ENCODE measurements around the gene PRSS58. TPM values are rescaled to one million over a fixed set of nuclear protein-coding genes. Genes with fewer than 3 reads are reported as not detected.

PRSS58 gene, protein sequence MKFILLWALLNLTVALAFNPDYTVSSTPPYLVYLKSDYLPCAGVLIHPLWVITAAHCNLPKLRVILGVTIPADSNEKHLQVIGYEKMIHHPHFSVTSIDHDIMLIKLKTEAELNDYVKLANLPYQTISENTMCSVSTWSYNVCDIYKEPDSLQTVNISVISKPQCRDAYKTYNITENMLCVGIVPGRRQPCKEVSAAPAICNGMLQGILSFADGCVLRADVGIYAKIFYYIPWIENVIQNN
- total RNA-seq: not detected

- H3K4me1 Mint-ChIP-seq: no peaks in the 10 kb centered on the region
- ChIA-PET CTCF (interaction anchor here (0.5 kb wide), 1 partner anchor 1659 kb away, joined by 3 read pairs; no protein-coding TSS in a partner anchor), POLR2A (no interaction called here)
- no peak within 1 kb of the TSS for H3K4me3 Mint-ChIP-seq
- no peaks in the 10 kb centered on the region for H3K36me3 Mint-ChIP-seq (ENCODE audit: low read depth)
- no peak within 1 kb of the TSS for H3K27ac Mint-ChIP-seq
- no peak for DNase-seq
- H3K27me3 Mint-ChIP-seq: peaks cover 3% of the 10 kb centered on the region
- peaks cover 4% of the 10 kb centered on the region for H3K9me3 Mint-ChIP-seq
These were observed at the start of gene PRSS58 for GRCh38 chr7:142257958-142258357. Gene PRSS58 (minus strand): TSS chr7:142258058. CDS start chr7:142257707, 351 bp downstream.

GRCh38 chr7:142307246-142307900 is 49.5 kb upstream of the PRSS58 start:
- no peaks in the 10 kb centered on the region for H3K36me3 Mint-ChIP-seq (ENCODE audit: low read depth)
- H3K27me3 Mint-ChIP-seq: peaks cover 1% of the 10 kb centered on the region
- H3K4me3 Mint-ChIP-seq: no peak overlapping the region
- POLR2A ChIA-PET: no interaction called here
- CTCF ChIA-PET: no interaction called here
- no peaks in the 10 kb centered on the region for H3K9me3 Mint-ChIP-seq
- H3K4me1 Mint-ChIP-seq: peaks cover 2% of the 10 kb centered on the region
- no peak for DNase-seq
- no peak overlapping the region for H3K27ac Mint-ChIP-seq

- Mint-ChIP-seq H3K27me3 (peaks cover 7% of the 10 kb centered on the region), H3K36me3 (ENCODE audit: low read depth) (no peaks in the 10 kb centered on the region), H3K4me3 (no peak overlapping the region), H3K4me1 (peaks cover 23% of the 10 kb centered on the region), H3K9me3 (no peaks in the 10 kb centered on the region), H3K27ac (no peak overlapping the region)
- ChIA-PET POLR2A (interaction anchor here (0.7 kb wide), 1 partner anchor 24 kb away, joined by 3 read pairs; no protein-coding TSS in a partner anchor), CTCF (interaction anchor here (0.9 to 1.9 kb wide), 5 partner anchors 9 to 328 kb away, joined by 3 to 7 read pairs (median 4); no protein-coding TSS in a partner anchor)
- peak; percentile 33 for DNase-seq
These were observed 45.8 kb upstream of the PRSS58 start for GRCh38 chr7:142303650-142304049.

- H3K4me1 Mint-ChIP-seq: peaks cover 23% of the 10 kb centered on the region
- no peak overlapping the region for H3K4me3 Mint-ChIP-seq
- H3K9me3 Mint-ChIP-seq: no peaks in the 10 kb centered on the region
- H3K36me3 Mint-ChIP-seq (ENCODE audit: low read depth): no peaks in the 10 kb centered on the region
- no peak overlapping the region for H3K27ac Mint-ChIP-seq
- H3K27me3 Mint-ChIP-seq: peaks cover 13% of the 10 kb centered on the region
- CTCF ChIA-PET: interaction anchor here (0.9 kb wide), 1 partner anchor 12 kb away, joined by 3 read pairs; no protein-coding TSS in a partner anchor
- POLR2A ChIA-PET: no interaction called here
- no peak for DNase-seq
These were observed 44.2 kb upstream of the PRSS58 start for GRCh38 chr7:142301923-142302550.

- Mint-ChIP-seq H3K36me3 (ENCODE audit: low read depth) (no peaks in the 10 kb centered on the region), H3K4me3 (peak overlapping the region; percentile 48), H3K4me1 (peaks cover 23% of the 10 kb centered on the region), H3K27me3 (peaks cover 13% of the 10 kb centered on the region), H3K9me3 (no peaks in the 10 kb centered on the region), H3K27ac (peak overlapping the region; percentile 79)
- no peak for DNase-seq
- ChIA-PET CTCF (interaction anchor here (0.9 to 1.0 kb wide), 2 partner anchors 116 to 510 kb away, joined by 3 read pairs; no protein-coding TSS in a partner anchor), POLR2A (no interaction called here)
These were observed 43.4 kb upstream of the PRSS58 start for GRCh38 chr7:142301299-142301698.

GRCh38 chr7:142300689-142301088 is 42.8 kb upstream of the PRSS58 start:
- DNase-seq: peak; percentile 52
- Mint-ChIP-seq H3K4me1 (peaks cover 23% of the 10 kb centered on the region), H3K36me3 (ENCODE audit: low read depth) (no peaks in the 10 kb centered on the region), H3K27me3 (peaks cover 16% of the 10 kb centered on the region), H3K9me3 (no peaks in the 10 kb centered on the region), H3K4me3 (peak overlapping the region; percentile 48), H3K27ac (peak overlapping the region; percentile 79)
- POLR2A ChIA-PET: no interaction called here
- CTCF ChIA-PET: interaction anchor here (0.9 to 1.0 kb wide), 2 partner anchors 115 to 510 kb away, joined by 3 read pairs; no protein-coding TSS in a partner anchor

DNA sequence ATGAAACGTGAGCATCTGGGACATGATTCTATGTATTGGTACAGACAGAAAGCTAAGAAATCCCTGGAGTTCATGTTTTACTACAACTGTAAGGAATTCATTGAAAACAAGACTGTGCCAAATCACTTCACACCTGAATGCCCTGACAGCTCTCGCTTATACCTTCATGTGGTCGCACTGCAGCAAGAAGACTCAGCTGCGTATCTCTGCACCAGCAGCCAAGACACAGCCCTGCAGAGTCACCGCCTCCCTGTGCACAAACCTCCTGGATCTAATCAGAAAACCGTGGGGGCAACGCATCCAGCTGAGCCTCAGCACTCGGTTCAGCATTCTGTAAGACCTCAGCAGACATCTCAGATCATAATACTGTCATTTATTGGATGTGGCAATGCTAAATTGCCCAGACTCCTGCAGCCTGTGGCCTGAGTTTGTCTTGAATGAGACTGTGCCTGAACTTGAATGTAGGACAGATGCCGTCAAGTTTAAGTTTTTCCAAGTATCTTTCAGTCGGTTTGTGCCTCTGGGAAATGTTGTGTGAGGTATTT is 41.5 kb upstream of the PRSS58 start:
- CTCF ChIA-PET: no interaction called here

GRCh38 chr7:142298627-142299026 is 40.8 kb upstream of the PRSS58 start:
- Mint-ChIP-seq H3K9me3 (no peaks in the 10 kb centered on the region), H3K4me1 (peaks cover 26% of the 10 kb centered on the region), H3K27me3 (peaks cover 14% of the 10 kb centered on the region), H3K36me3 (ENCODE audit: low read depth) (no peaks in the 10 kb centered on the region), H3K27ac (no peak overlapping the region), H3K4me3 (no peak overlapping the region)
- ChIA-PET CTCF (no interaction called here), POLR2A (no interaction called here)
- DNase-seq: no peak

More for the DNA sequence above, 41.5 kb upstream of the PRSS58 start:
- Mint-ChIP-seq H3K27me3 (peaks cover 15% of the 10 kb centered on the region), H3K36me3 (ENCODE audit: low read depth) (no peaks in the 10 kb centered on the region), H3K4me3 (no peak overlapping the region), H3K27ac (peak overlapping the region; percentile 20), H3K9me3 (no peaks in the 10 kb centered on the region), H3K4me1 (peaks cover 24% of the 10 kb centered on the region)
- POLR2A ChIA-PET: no interaction called here
- DNase-seq: no peak

DNA sequence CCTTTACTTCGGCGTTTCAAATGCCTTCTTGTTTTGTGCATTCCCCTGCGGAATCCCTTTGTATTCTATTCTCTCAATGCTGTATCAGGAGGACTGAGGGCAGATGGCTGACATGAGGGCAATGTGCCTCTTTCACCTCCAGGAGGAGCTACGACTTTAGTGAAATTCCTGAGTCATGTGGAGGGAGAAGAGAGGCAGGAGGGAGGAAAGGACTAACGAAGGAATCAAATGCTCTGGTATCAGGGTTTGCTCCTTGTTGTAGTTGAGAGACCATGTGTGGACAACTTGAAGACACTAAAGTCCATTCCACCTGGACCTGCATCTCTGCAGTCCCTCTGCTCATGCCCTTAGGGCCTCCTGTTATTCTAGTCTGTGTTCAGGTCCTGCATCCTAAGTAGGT is 40.2 kb upstream of the PRSS58 start:
- Mint-ChIP-seq H3K4me1 (peaks cover 25% of the 10 kb centered on the region), H3K4me3 (no peak overlapping the region), H3K27me3 (peaks cover 14% of the 10 kb centered on the region), H3K27ac (no peak overlapping the region), H3K9me3 (no peaks in the 10 kb centered on the region), H3K36me3 (ENCODE audit: low read depth) (no peaks in the 10 kb centered on the region)
- CTCF ChIA-PET: no interaction called here
- POLR2A ChIA-PET: no interaction called here
- no peak for DNase-seq

DNA sequence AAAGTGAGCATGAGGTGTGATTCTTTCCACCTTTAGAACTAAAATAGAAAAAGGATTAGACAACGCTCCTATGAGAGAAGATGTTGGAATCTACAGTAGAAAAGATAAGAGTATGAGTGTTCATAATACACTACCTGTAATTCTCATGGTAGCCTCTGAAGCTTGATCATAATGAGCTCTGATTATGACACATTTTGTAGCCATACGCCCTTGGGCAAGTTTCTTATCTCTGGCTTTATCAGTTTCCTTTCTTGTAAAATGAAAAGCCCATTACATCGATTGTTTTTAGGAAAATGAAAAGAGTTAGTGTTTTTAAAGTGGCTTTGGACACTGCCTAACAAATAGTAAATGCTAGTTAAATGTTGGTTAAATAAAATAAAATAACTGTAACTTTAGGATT is 22.4 kb upstream of the PRSS58 start:
- no peak for DNase-seq
- ChIA-PET CTCF (no interaction called here), POLR2A (interaction anchor here (0.6 kb wide), 1 partner anchor 24 kb away, joined by 3 read pairs; no protein-coding TSS in a partner anchor)
- Mint-ChIP-seq H3K4me3 (no peak overlapping the region), H3K27ac (no peak overlapping the region), H3K4me1 (no peaks in the 10 kb centered on the region), H3K9me3 (peaks cover 6% of the 10 kb centered on the region), H3K27me3 (peaks cover 43% of the 10 kb centered on the region), H3K36me3 (ENCODE audit: low read depth) (no peaks in the 10 kb centered on the region)

- Mint-ChIP-seq H3K27me3 (peaks cover 43% of the 10 kb centered on the region), H3K36me3 (ENCODE audit: low read depth) (no peaks in the 10 kb centered on the region), H3K9me3 (peaks cover 12% of the 10 kb centered on the region), H3K4me1 (no peaks in the 10 kb centered on the region), H3K4me3 (no peak overlapping the region), H3K27ac (no peak overlapping the region)
- ChIA-PET POLR2A (interaction anchor here (0.6 kb wide), 1 partner anchor 24 kb away, joined by 3 read pairs; no protein-coding TSS in a partner anchor), CTCF (no interaction called here)
- no peak for DNase-seq
These were observed 21.7 kb upstream of the PRSS58 start for GRCh38 chr7:142279601-142280000.

GRCh38 chr7:142275028-142275427 is 17.2 kb upstream of the PRSS58 start:
- no peak overlapping the region for H3K4me3 Mint-ChIP-seq
- no peak for DNase-seq
- peaks cover 37% of the 10 kb centered on the region for H3K27me3 Mint-ChIP-seq
- H3K27ac Mint-ChIP-seq: no peak overlapping the region
- no peaks in the 10 kb centered on the region for H3K4me1 Mint-ChIP-seq
- no peaks in the 10 kb centered on the region for H3K36me3 Mint-ChIP-seq (ENCODE audit: low read depth)
- H3K9me3 Mint-ChIP-seq: peaks cover 12% of the 10 kb centered on the region
- POLR2A ChIA-PET: no interaction called here
- CTCF ChIA-PET: no interaction called here

- no peak for DNase-seq
- Mint-ChIP-seq H3K27me3 (peaks cover 24% of the 10 kb centered on the region), H3K4me1 (no peaks in the 10 kb centered on the region), H3K36me3 (ENCODE audit: low read depth) (no peaks in the 10 kb centered on the region), H3K27ac (no peak overlapping the region), H3K4me3 (no peak overlapping the region), H3K9me3 (peaks cover 12% of the 10 kb centered on the region)
- POLR2A ChIA-PET: no interaction called here
- CTCF ChIA-PET: no interaction called here
These were observed 15.0 kb upstream of the PRSS58 start for GRCh38 chr7:142272841-142273240.
